ENCODE data around the gene GTPBP1.

- no peak for TF ChIP-seq GATA3 (IDR thresholded peaks at IDR 0.05; ENCODE audit: low read depth, low read length)
- TF ChIP-seq GATA2 (IDR thresholded peaks at IDR 0.05; ENCODE audit: low read depth, low read length): no peak
Measured at GRCh38 chr22:38718414-38718813, 12.7 kb downstream of the GTPBP1 start.
